ENCODE data around the gene SLC41A1. TPM values are rescaled to one million over a fixed set of nuclear protein-coding genes. Genes with fewer than 3 reads are reported as not detected.

SLC41A1 gene
- total RNA-seq, 1 donor from 2014 or later = 12.0 TPM

GRCh38 chr1:205792961-205793673 lies 19.9 kb downstream of the SLC41A1 start:
- H3K36me3 ChIP-seq (ENCODE audit: control insufficient read depth in 3 of 3, insufficient read depth in 3 of 3, low read length in 3 of 3) = peaks cover 62 to 69% (median 67%) of the 10 kb centered on the region in 3 donors
- H3K4me1 ChIP-seq (ENCODE audit: control insufficient read depth in 3 of 3, insufficient read depth in 3 of 3, low read length in 3 of 3) = peaks cover 11 to 22% (median 11%) of the 10 kb centered on the region in 3 donors
- no peaks in the 10 kb centered on the region for H3K9me3 ChIP-seq (ENCODE audit: control insufficient read depth in 3 of 3, low read length in 3 of 3)
- H3K27ac ChIP-seq (ENCODE audit: low read depth, low read length) = peak overlapping the region; percentile 34
- no peak overlapping the region for H3K4me3 ChIP-seq (ENCODE audit: low read length in 3 of 3)
- peak overlapping the region in 1 of 3 donors; percentile 62 for H3K9ac ChIP-seq (ENCODE audit: low read depth in 1 of 3, low read length in 3 of 3)
- no peaks in the 10 kb centered on the region for H3K27me3 ChIP-seq (ENCODE audit: control insufficient read depth in 3 of 3, insufficient read depth in 3 of 3, low read length in 3 of 3)

DNA sequence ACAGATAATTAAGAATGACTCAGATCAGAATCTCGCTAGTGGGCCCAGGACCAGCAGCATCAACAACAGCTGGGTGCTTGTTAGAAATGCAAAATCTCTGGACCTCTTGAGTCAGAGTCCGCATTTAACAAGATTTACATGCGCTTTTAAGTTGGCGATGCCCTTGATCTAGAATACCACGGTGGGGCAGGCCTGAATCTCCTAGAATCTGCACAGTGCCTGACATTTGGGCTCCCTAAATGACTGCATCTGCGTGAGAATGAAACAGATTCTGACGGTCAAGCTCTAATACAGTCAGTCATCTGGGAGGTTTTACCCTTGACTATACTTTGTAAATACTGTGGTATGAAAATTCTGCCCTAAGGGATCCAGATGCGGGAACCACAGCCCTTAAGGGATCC lies 20.5 kb downstream of the SLC41A1 start:
- no peak overlapping the region for H3K27ac ChIP-seq (ENCODE audit: low read depth, low read length)
- H3K4me3 ChIP-seq (ENCODE audit: low read length in 3 of 3) = no peak overlapping the region
- H3K4me1 ChIP-seq (ENCODE audit: control insufficient read depth in 3 of 3, insufficient read depth in 3 of 3, low read length in 3 of 3) = peaks cover 11 to 22% (median 11%) of the 10 kb centered on the region in 3 donors
- peaks cover 57 to 63% (median 61%) of the 10 kb centered on the region in 3 donors for H3K36me3 ChIP-seq (ENCODE audit: control insufficient read depth in 3 of 3, insufficient read depth in 3 of 3, low read length in 3 of 3)
- peak overlapping the region in 1 of 3 donors; percentile 62 for H3K9ac ChIP-seq (ENCODE audit: low read depth in 1 of 3, low read length in 3 of 3)
- H3K27me3 ChIP-seq (ENCODE audit: control insufficient read depth in 3 of 3, insufficient read depth in 3 of 3, low read length in 3 of 3) = no peaks in the 10 kb centered on the region
- H3K9me3 ChIP-seq (ENCODE audit: control insufficient read depth in 3 of 3, low read length in 3 of 3) = no peaks in the 10 kb centered on the region

- Histone ChIP-seq H3K9me3 (ENCODE audit: control insufficient read depth in 3 of 3, low read length in 3 of 3) (no peaks in the 10 kb centered on the region), H3K4me1 (ENCODE audit: control insufficient read depth in 3 of 3, insufficient read depth in 3 of 3, low read length in 3 of 3) (peaks cover 11 to 24% (median 11%) of the 10 kb centered on the region in 3 donors), H3K27ac (ENCODE audit: low read depth, low read length) (no peak overlapping the region), H3K36me3 (ENCODE audit: control insufficient read depth in 3 of 3, insufficient read depth in 3 of 3, low read length in 3 of 3) (peaks cover 49 to 54% (median 53%) of the 10 kb centered on the region in 3 donors), H3K4me3 (ENCODE audit: low read length in 3 of 3) (no peak overlapping the region), H3K9ac (ENCODE audit: low read depth in 1 of 3, low read length in 3 of 3) (peak overlapping the region in 1 of 3 donors; percentile 50), H3K27me3 (ENCODE audit: control insufficient read depth in 3 of 3, insufficient read depth in 3 of 3, low read length in 3 of 3) (no peaks in the 10 kb centered on the region)
These were observed 21.3 kb downstream of the SLC41A1 start for GRCh38 chr1:205791568-205792180.

- Histone ChIP-seq H3K27ac (ENCODE audit: low read depth, low read length) (no peak overlapping the region), H3K36me3 (ENCODE audit: control insufficient read depth in 3 of 3, insufficient read depth in 3 of 3, low read length in 3 of 3) (peaks cover 13 to 25% (median 20%) of the 10 kb centered on the region in 3 donors), H3K4me3 (ENCODE audit: low read length in 3 of 3) (no peak overlapping the region), H3K4me1 (ENCODE audit: control insufficient read depth in 3 of 3, insufficient read depth in 3 of 3, low read length in 3 of 3) (peaks cover 19 to 30% (median 22%) of the 10 kb centered on the region in 3 donors), H3K9me3 (ENCODE audit: control insufficient read depth in 3 of 3, low read length in 3 of 3) (no peaks in the 10 kb centered on the region), H3K27me3 (ENCODE audit: control insufficient read depth in 3 of 3, insufficient read depth in 3 of 3, low read length in 3 of 3) (no peaks in the 10 kb centered on the region), H3K9ac (ENCODE audit: low read depth in 1 of 3, low read length in 3 of 3) (peak overlapping the region in 1 of 3 donors; percentile 17)
These were observed 25.6 kb downstream of the SLC41A1 start for GRCh38 chr1:205787287-205787916.

GRCh38 chr1:205786601-205787000 lies 26.4 kb downstream of the SLC41A1 start:
- Histone ChIP-seq H3K27ac (ENCODE audit: low read depth, low read length) (no peak overlapping the region), H3K4me1 (ENCODE audit: control insufficient read depth in 3 of 3, insufficient read depth in 3 of 3, low read length in 3 of 3) (peaks cover 18 to 24% (median 19%) of the 10 kb centered on the region in 3 donors), H3K36me3 (ENCODE audit: control insufficient read depth in 3 of 3, insufficient read depth in 3 of 3, low read length in 3 of 3) (peaks cover 9 to 20% (median 16%) of the 10 kb centered on the region in 3 donors), H3K4me3 (ENCODE audit: low read length in 3 of 3) (no peak overlapping the region), H3K9me3 (ENCODE audit: control insufficient read depth in 3 of 3, low read length in 3 of 3) (no peaks in the 10 kb centered on the region), H3K9ac (ENCODE audit: low read depth in 1 of 3, low read length in 3 of 3) (no peak overlapping the region), H3K27me3 (ENCODE audit: control insufficient read depth in 3 of 3, insufficient read depth in 3 of 3, low read length in 3 of 3) (no peaks in the 10 kb centered on the region)

GRCh38 chr1:205785446-205785845 lies 27.6 kb downstream of the SLC41A1 start:
- Histone ChIP-seq H3K27ac (ENCODE audit: low read depth, low read length) (no peak overlapping the region), H3K27me3 (ENCODE audit: control insufficient read depth in 3 of 3, insufficient read depth in 3 of 3, low read length in 3 of 3) (no peaks in the 10 kb centered on the region), H3K9me3 (ENCODE audit: control insufficient read depth in 3 of 3, low read length in 3 of 3) (no peaks in the 10 kb centered on the region)

DNA sequence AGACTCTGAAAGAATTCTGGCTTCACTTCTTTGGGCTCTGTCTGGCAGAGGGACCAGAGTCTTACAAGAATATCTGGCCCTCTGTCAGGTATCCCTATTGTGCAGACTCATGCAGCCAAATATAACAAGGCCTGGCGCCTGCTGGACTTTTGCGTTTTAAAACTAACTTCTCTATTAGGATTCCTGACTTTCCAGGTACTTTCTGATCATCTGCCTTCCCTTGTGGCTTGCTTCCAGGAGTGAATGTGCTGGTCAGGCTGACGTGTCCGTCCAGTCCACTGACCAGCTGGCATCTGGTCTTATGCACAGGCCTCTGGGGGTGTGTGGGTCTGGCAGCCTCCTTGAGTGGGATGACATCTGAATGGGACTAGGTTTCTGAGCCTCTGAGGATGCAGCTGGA lies 29.1 kb downstream of the SLC41A1 start:
- Histone ChIP-seq H3K9ac (ENCODE audit: low read depth in 1 of 3, low read length in 3 of 3) (peak overlapping the region; percentile 6 to 50 (median 13)), H3K27me3 (ENCODE audit: control insufficient read depth in 3 of 3, insufficient read depth in 3 of 3, low read length in 3 of 3) (no peaks in the 10 kb centered on the region), H3K4me3 (ENCODE audit: low read length in 3 of 3) (peak overlapping the region in 1 of 3 donors; percentile 24), H3K27ac (ENCODE audit: low read depth, low read length) (peak overlapping the region; percentile 78), H3K9me3 (ENCODE audit: control insufficient read depth in 3 of 3, low read length in 3 of 3) (no peaks in the 10 kb centered on the region), H3K36me3 (ENCODE audit: control insufficient read depth in 3 of 3, insufficient read depth in 3 of 3, low read length in 3 of 3) (no peaks in the 10 kb centered on the region), H3K4me1 (ENCODE audit: control insufficient read depth in 3 of 3, insufficient read depth in 3 of 3, low read length in 3 of 3) (peaks cover 17 to 19% (median 18%) of the 10 kb centered on the region in 3 donors)

More at GRCh38 chr1:205785446-205785845, 27.6 kb downstream of the SLC41A1 start:
- H3K4me3 ChIP-seq (ENCODE audit: low read length in 3 of 3) = no peak overlapping the region
- peaks cover 17 to 20% (median 19%) of the 10 kb centered on the region in 3 donors for H3K4me1 ChIP-seq (ENCODE audit: control insufficient read depth in 3 of 3, insufficient read depth in 3 of 3, low read length in 3 of 3)
- no peak overlapping the region for H3K9ac ChIP-seq (ENCODE audit: low read depth in 1 of 3, low read length in 3 of 3)
- peaks cover 5 to 10% (median 9%) of the 10 kb centered on the region in 3 donors for H3K36me3 ChIP-seq (ENCODE audit: control insufficient read depth in 3 of 3, insufficient read depth in 3 of 3, low read length in 3 of 3)

GRCh38 chr1:205783433-205783795 lies 29.6 kb downstream of the SLC41A1 start:
- peaks cover 17 to 19% (median 18%) of the 10 kb centered on the region in 3 donors for H3K4me1 ChIP-seq (ENCODE audit: control insufficient read depth in 3 of 3, insufficient read depth in 3 of 3, low read length in 3 of 3)
- H3K4me3 ChIP-seq (ENCODE audit: low read length in 3 of 3) = no peak overlapping the region
- peak overlapping the region in 1 of 3 donors; percentile 51 for H3K9ac ChIP-seq (ENCODE audit: low read depth in 1 of 3, low read length in 3 of 3)
- no peaks in the 10 kb centered on the region for H3K9me3 ChIP-seq (ENCODE audit: control insufficient read depth in 3 of 3, low read length in 3 of 3)
- H3K27me3 ChIP-seq (ENCODE audit: control insufficient read depth in 3 of 3, insufficient read depth in 3 of 3, low read length in 3 of 3) = no peaks in the 10 kb centered on the region
- peak overlapping the region; percentile 78 for H3K27ac ChIP-seq (ENCODE audit: low read depth, low read length)
- H3K36me3 ChIP-seq (ENCODE audit: control insufficient read depth in 3 of 3, insufficient read depth in 3 of 3, low read length in 3 of 3) = no peaks in the 10 kb centered on the region

DNA sequence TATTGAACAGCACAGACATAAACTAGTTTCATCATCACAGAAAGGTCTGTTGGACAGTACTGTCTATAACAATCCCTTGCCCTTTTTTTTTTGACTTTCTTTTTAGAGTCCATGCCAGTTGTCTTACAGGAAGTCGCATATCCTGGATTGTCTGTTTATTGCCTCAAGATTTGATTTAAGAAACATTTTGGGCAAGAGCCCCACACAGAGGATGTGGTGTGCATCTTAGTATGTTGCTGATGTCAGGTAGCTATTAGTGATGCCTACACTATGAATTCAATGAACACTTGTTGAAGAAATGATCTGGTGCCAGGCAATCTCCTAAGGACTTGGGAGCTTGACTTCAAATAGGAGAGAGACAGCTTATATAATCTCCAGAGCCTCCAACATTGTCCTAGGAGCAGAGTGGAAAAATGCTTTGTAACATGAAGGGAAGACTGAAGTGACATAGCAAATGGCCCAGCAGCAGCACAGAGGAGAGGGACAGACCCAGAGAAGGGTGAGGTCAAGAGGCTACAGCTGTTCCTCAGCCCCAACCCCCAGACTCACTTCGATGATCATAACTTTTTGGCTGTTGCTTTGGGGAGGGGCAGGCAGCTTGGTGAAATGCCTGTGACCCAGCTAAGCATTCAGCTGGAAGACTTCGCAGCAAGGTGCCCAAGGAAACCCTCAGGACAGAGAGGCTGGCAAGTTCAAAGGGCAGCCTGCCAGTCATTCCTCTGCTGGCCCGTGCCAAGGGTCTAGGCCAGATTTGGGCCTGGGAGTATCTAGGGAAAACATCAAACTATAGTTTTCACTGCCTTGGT lies 30.2 kb downstream of the SLC41A1 start:
- H3K27me3 ChIP-seq (ENCODE audit: control insufficient read depth in 3 of 3, insufficient read depth in 3 of 3, low read length in 3 of 3) = no peaks in the 10 kb centered on the region
- H3K27ac ChIP-seq (ENCODE audit: low read depth, low read length) = peak overlapping the region; percentile 78
- H3K36me3 ChIP-seq (ENCODE audit: control insufficient read depth in 3 of 3, insufficient read depth in 3 of 3, low read length in 3 of 3) = no peaks in the 10 kb centered on the region
- H3K9ac ChIP-seq (ENCODE audit: low read depth in 1 of 3, low read length in 3 of 3) = peak overlapping the region in 1 of 3 donors; percentile 51
- H3K9me3 ChIP-seq (ENCODE audit: control insufficient read depth in 3 of 3, low read length in 3 of 3) = no peaks in the 10 kb centered on the region
- no peak overlapping the region for H3K4me3 ChIP-seq (ENCODE audit: low read length in 3 of 3)
- H3K4me1 ChIP-seq (ENCODE audit: control insufficient read depth in 3 of 3, insufficient read depth in 3 of 3, low read length in 3 of 3) = peaks cover 18 to 20% (median 19%) of the 10 kb centered on the region in 3 donors

All from skeletal muscle tissue (tissue), 4 donors.